Measurements from ENCODE around the gene RANBP10. TPM values are rescaled to one million over a fixed set of nuclear protein-coding genes. Genes with fewer than 3 reads are reported as not detected.

The RANBP10 gene
- total and polyA plus RNA-seq, 2 of the 13 experiments (the other 11 are each of a cell fraction or from before 2014, with no cell fraction given), result 9.2 to 22.7 TPM

DNA sequence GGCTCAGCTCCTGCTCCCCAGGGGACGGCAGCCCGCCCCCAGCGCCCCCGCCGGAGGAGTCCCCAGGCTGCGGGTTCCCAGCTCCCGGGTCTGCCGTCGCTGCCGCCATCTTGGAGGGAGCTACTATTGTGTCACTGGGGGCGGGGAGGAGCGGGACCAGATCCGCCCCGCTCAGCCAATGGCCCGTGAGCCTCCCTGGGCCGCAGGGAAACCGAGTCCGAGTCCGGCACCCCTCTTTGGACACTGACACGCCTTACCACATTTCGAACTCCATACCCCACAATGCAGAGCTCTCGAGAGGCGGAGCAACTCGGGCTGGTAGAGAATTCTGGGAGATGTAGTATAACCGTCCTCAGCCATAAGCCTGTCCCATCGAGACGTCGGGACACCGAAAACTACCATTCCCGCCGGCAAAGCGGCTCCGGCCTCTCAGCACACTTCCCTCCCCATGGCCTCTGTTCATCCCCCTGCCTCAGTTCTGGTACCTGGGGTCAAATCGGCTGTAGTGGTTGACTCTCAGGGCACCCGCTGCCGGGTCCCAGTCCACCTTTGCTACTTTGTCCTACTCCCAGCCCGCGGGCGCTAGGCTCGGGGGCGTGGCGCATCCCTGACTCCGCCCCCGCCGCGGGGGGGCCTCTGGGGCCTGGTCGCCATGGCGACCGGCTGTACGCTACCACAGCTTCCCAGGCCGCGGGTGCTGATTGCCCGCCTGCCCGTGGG, at the start of gene RANBP10, which contains the start of gene TSNAXIP1 (continued):
- peak; percentile 33; the same call in 1 of the 2 replicates for TF ChIP-seq DNMT3B (CRISPR knock-in tag; conservative IDR thresholded peaks at IDR 0.05)
- 0 out of 2 replicates have a peak, but pooled peaks have one; percentile 26 for TF ChIP-seq MIXL1 (CRISPR knock-in tag; IDR thresholded peaks at IDR 0.05)
- 0 out of 2 replicates have a peak, but pooled peaks have one; percentile 16 for TF ChIP-seq ZNF30 (CRISPR knock-in tag; IDR thresholded peaks at IDR 0.05)
- no peak for TF ChIP-seq HNRNPL (IDR thresholded peaks at IDR 0.05; ENCODE audit: low read depth, low read length)
- TF ChIP-seq ZNF20 (CRISPR knock-in tag; IDR thresholded peaks at IDR 0.05), result no peak
- TF ChIP-seq MAZ (IDR thresholded peaks at IDR 0.05; ENCODE audit: borderline replicate concordance, low read depth, low read length), result peak; percentile 81; the same call in 1 of the 2 replicates
- TF ChIP-seq MAZ (CRISPR knock-in tag; IDR thresholded peaks at IDR 0.05; ENCODE audit: low read depth), result peak; percentile 81
- peak; percentile 30; the same call in 1 of the 2 replicates for TF ChIP-seq KDM2A (CRISPR knock-in tag; IDR thresholded peaks at IDR 0.05; ENCODE audit: borderline replicate concordance, low read depth)
- TF ChIP-seq, protein P1, sequence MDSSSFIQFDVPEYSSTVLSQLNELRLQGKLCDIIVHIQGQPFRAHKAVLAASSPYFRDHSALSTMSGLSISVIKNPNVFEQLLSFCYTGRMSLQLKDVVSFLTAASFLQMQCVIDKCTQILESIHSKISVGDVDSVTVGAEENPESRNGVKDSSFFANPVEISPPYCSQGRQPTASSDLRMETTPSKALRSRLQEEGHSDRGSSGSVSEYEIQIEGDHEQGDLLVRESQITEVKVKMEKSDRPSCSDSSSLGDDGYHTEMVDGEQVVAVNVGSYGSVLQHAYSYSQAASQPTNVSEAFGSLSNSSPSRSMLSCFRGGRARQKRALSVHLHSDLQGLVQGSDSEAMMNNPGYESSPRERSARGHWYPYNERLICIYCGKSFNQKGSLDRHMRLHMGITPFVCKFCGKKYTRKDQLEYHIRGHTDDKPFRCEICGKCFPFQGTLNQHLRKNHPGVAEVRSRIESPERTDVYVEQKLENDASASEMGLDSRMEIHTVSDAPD (CRISPR knock-in tag; IDR thresholded peaks at IDR 0.05), result no peak
- TF ChIP-seq MYC (CRISPR knock-in tag; IDR thresholded peaks at IDR 0.05; ENCODE audit: borderline replicate concordance), result peak; percentile 32; the same call in 1 of the 2 replicates
- TF ChIP-seq, protein P2, sequence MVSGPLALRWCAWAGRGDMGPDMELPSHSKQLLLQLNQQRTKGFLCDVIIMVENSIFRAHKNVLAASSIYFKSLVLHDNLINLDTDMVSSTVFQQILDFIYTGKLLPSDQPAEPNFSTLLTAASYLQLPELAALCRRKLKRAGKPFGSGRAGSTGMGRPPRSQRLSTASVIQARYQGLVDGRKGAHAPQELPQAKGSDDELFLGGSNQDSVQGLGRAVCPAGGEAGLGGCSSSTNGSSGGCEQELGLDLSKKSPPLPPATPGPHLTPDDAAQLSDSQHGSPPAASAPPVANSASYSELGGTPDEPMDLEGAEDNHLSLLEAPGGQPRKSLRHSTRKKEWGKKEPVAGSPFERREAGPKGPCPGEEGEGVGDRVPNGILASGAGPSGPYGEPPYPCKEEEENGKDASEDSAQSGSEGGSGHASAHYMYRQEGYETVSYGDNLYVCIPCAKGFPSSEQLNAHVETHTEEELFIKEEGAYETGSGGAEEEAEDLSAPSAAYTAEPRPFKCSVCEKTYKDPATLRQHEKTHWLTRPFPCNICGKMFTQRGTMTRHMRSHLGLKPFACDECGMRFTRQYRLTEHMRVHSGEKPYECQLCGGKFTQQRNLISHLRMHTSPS (CRISPR knock-in tag; IDR thresholded peaks at IDR 0.05; ENCODE audit: low read depth), result peak; percentile 75; the same call in 1 of the 2 replicates
- no peak; the same call in 1 of the 2 replicates for TF ChIP-seq JUND (CRISPR knock-in tag; IDR thresholded peaks at IDR 0.05)
- no peak for TF ChIP-seq ZNF780A (CRISPR knock-in tag; IDR thresholded peaks at IDR 0.05)
- peak; percentile 37; the same call in 1 of the 2 replicates for TF ChIP-seq GATA4 (IDR thresholded peaks at IDR 0.05; ENCODE audit: borderline replicate concordance, low read depth)
- no peak for TF ChIP-seq ZNF367 (CRISPR knock-in tag; IDR thresholded peaks at IDR 0.05; ENCODE audit: borderline replicate concordance)
- TF ChIP-seq, protein P3, sequence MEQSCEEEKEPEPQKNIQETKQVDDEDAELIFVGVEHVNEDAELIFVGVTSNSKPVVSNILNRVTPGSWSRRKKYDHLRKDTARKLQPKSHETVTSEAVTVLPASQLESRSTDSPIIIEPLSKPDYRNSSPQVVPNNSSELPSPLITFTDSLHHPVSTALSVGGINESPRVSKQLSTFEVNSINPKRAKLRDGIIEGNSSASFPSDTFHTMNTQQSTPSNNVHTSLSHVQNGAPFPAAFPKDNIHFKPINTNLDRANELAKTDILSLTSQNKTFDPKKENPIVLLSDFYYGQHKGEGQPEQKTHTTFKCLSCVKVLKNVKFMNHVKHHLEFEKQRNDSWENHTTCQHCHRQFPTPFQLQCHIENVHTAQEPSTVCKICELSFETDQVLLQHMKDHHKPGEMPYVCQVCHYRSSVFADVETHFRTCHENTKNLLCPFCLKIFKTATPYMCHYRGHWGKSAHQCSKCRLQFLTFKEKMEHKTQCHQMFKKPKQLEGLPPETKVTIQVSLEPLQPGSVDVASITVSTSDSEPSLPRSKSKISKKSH (CRISPR knock-in tag; IDR thresholded peaks at IDR 0.05; ENCODE audit: borderline replicate concordance), result no peak; the same call in 1 of the 2 replicates
- TF ChIP-seq, protein P4, sequence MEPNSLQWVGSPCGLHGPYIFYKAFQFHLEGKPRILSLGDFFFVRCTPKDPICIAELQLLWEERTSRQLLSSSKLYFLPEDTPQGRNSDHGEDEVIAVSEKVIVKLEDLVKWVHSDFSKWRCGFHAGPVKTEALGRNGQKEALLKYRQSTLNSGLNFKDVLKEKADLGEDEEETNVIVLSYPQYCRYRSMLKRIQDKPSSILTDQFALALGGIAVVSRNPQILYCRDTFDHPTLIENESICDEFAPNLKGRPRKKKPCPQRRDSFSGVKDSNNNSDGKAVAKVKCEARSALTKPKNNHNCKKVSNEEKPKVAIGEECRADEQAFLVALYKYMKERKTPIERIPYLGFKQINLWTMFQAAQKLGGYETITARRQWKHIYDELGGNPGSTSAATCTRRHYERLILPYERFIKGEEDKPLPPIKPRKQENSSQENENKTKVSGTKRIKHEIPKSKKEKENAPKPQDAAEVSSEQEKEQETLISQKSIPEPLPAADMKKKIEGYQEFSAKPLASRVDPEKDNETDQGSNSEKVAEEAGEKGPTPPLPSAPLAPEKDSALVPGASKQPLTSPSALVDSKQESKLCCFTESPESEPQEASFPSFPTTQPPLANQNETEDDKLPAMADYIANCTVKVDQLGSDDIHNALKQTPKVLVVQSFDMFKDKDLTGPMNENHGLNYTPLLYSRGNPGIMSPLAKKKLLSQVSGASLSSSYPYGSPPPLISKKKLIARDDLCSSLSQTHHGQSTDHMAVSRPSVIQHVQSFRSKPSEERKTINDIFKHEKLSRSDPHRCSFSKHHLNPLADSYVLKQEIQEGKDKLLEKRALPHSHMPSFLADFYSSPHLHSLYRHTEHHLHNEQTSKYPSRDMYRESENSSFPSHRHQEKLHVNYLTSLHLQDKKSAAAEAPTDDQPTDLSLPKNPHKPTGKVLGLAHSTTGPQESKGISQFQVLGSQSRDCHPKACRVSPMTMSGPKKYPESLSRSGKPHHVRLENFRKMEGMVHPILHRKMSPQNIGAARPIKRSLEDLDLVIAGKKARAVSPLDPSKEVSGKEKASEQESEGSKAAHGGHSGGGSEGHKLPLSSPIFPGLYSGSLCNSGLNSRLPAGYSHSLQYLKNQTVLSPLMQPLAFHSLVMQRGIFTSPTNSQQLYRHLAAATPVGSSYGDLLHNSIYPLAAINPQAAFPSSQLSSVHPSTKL (CRISPR knock-in tag; IDR thresholded peaks at IDR 0.05), result 0 out of 2 replicates have a peak, but pooled peaks have one; percentile 20
- peak; percentile 38; the same call in 1 of the 2 replicates for TF ChIP-seq NCOR1 (IDR thresholded peaks at IDR 0.05; ENCODE audit: borderline replicate concordance, low read length)
- no peak for TF ChIP-seq ZIK1 (CRISPR knock-in tag; IDR thresholded peaks at IDR 0.05; ENCODE audit: borderline replicate concordance, low read depth)
- TF ChIP-seq ZNF12 (CRISPR knock-in tag; IDR thresholded peaks at IDR 0.05), result no peak
- TF ChIP-seq ZNF432 (CRISPR knock-in tag; IDR thresholded peaks at IDR 0.05; ENCODE audit: borderline replicate concordance), result no peak

Measured in HepG2 (cell line).